H9 (cell line): ENCODE results near the gene RNASE8. TPM values are rescaled to one million over a fixed set of nuclear protein-coding genes. Genes with fewer than 3 reads are reported as not detected.

ENCODE experiments used
- DNase-seq: peaks from one replicate; pipeline ENCODE4 v3.0.0-alpha.2; 2017
- H2AFZ ChIP-seq: one replicate; pipeline ENCODE4 v1.6.1; 2013; ENCODE audit warnings: mild to moderate bottlenecking, low read length, control low read depth, moderate library complexity
- H2AK5ac ChIP-seq: 2 replicates; pipeline ENCODE4 v1.6.1; 2013; ENCODE audit warnings: low read length, control low read depth, mixed read lengths; ENCODE audit not compliant: insufficient read length
- H2BK120ac ChIP-seq: one replicate; pipeline ENCODE4 v1.6.1; 2013; ENCODE audit warnings: low read depth, mild to moderate bottlenecking, low read length, control low read depth, inconsistent platforms; ENCODE audit not compliant: poor library complexity, severe bottlenecking
- H2BK12ac ChIP-seq: 2 replicates; pipeline ENCODE4 v1.6.1; 2013; ENCODE audit warnings: low read length, control low read depth, mixed read lengths, low read depth; ENCODE audit not compliant: insufficient read length
- H2BK15ac ChIP-seq: 2 replicates; pipeline ENCODE4 v1.6.1; 2013; ENCODE audit warnings: low read depth, low read length, control low read depth
- H2BK20ac ChIP-seq: one replicate; pipeline ENCODE4 v1.6.1; 2013; ENCODE audit warnings: low read depth, mild to moderate bottlenecking, low read length, control low read depth, inconsistent platforms; ENCODE audit not compliant: poor library complexity, severe bottlenecking
- H2BK5ac ChIP-seq: 2 replicates; pipeline ENCODE4 v1.6.1; 2013; ENCODE audit warnings: low read length, control low read depth, mixed read lengths; ENCODE audit not compliant: insufficient read length
- H3K14ac ChIP-seq: 2 replicates; pipeline ENCODE4 v1.6.1; 2013; ENCODE audit warnings: low read length, control low read depth; ENCODE audit not compliant: insufficient read depth
- H3K18ac ChIP-seq: 2 replicates; pipeline ENCODE4 v1.6.1; 2013; ENCODE audit warnings: low read depth, mild to moderate bottlenecking, mixed read lengths, low read length, control low read depth; ENCODE audit not compliant: insufficient read length
- H3K23ac ChIP-seq: 2 replicates; pipeline ENCODE4 v1.6.1; 2013; ENCODE audit warnings: low read length, control low read depth, mixed read lengths, low read depth; ENCODE audit not compliant: insufficient read length
- H3K23me2 ChIP-seq: 2 replicates; pipeline ENCODE4 v1.6.1; 2013; ENCODE audit warnings: low read depth, mild to moderate bottlenecking, mixed read lengths, low read length, control low read depth; ENCODE audit not compliant: insufficient read length, poor library complexity, severe bottlenecking
- H3K27ac ChIP-seq: 2 replicates; pipeline ENCODE4 v1.5.1; 2013; ENCODE audit warnings: low read length, control low read depth, mixed read lengths, low read depth; ENCODE audit not compliant: insufficient read length
- H3K27me3 ChIP-seq: 2 replicates; pipeline ENCODE4 v1.6.1; 2013; ENCODE audit warnings: low read length, control low read depth, inconsistent platforms; ENCODE audit not compliant: insufficient read depth
- H3K4ac ChIP-seq: 2 replicates; pipeline ENCODE4 v1.6.1; 2013; ENCODE audit warnings: low read depth, mild to moderate bottlenecking, control low read depth, inconsistent platforms, low read length, moderate library complexity
- H3K4me1 ChIP-seq: 2 replicates; pipeline ENCODE4 v1.6.1; 2013; ENCODE audit warnings: low read length, control low read depth, inconsistent platforms; ENCODE audit not compliant: insufficient read depth
- H3K4me2 ChIP-seq: 2 replicates; pipeline ENCODE4 v1.6.1; 2013; ENCODE audit warnings: low read length, control low read depth, mixed read lengths; ENCODE audit not compliant: insufficient read length, insufficient read depth
- H3K56ac ChIP-seq: 2 replicates; pipeline ENCODE4 v1.6.1; 2013; ENCODE audit warnings: low read depth, mild to moderate bottlenecking, mixed read lengths, low read length, control low read depth; ENCODE audit not compliant: insufficient read length
- H3K79me1 ChIP-seq: 2 replicates; pipeline ENCODE4 v1.6.1; 2013; ENCODE audit warnings: low read depth, mild to moderate bottlenecking, moderate library complexity, low read length, control low read depth, inconsistent platforms; ENCODE audit not compliant: insufficient read depth, poor library complexity, severe bottlenecking
- H3K79me2 ChIP-seq: 2 replicates; pipeline ENCODE4 v1.6.1; 2013; ENCODE audit warnings: low read length, control low read depth, inconsistent platforms; ENCODE audit not compliant: insufficient read depth
- H3K9ac ChIP-seq: 2 replicates; pipeline ENCODE4 v1.6.1; 2013; ENCODE audit warnings: low read length, control low read depth, mixed read lengths; ENCODE audit not compliant: insufficient read length; ENCODE audit errors: extremely low read depth
- H3K9me3 ChIP-seq: one replicate; pipeline ENCODE4 v1.6.1; 2013; ENCODE audit warnings: low read depth, low read length, inconsistent platforms; ENCODE audit not compliant: control insufficient read depth
- H3T11ph ChIP-seq: one replicate; pipeline ENCODE4 v1.6.1; 2013; ENCODE audit warnings: mild to moderate bottlenecking, low read length, control low read depth, inconsistent platforms
- H4K20me1 ChIP-seq: one replicate; pipeline ENCODE4 v1.6.1; 2013; ENCODE audit not compliant: control insufficient read depth, insufficient read length, insufficient read depth
- H4K5ac ChIP-seq: 2 replicates; pipeline ENCODE4 v1.6.1; 2013; ENCODE audit warnings: low read depth, mild to moderate bottlenecking, mixed read lengths, low read length, control low read depth; ENCODE audit not compliant: insufficient read length
- H4K8ac ChIP-seq: replicated peaks from 2 replicates; pipeline ENCODE4 v1.6.1; 2013; ENCODE audit warnings: low read length, control low read depth, mixed read lengths, low read depth; ENCODE audit not compliant: insufficient read length
- H4K91ac ChIP-seq: 2 replicates; pipeline ENCODE4 v1.6.1; 2013; ENCODE audit warnings: low read depth, mild to moderate bottlenecking, moderate library complexity, mixed read lengths, low read length, control low read depth; ENCODE audit not compliant: insufficient read length
- H3K27ac Mint-ChIP-seq, 3 experiments: 2 replicates in 2 of 3; 3 replicates in 1 of 3; pipeline ENCODE4 v1.8.0; 2020 to 2021; ENCODE audit warnings: mixed read lengths in 3 of 3, mild to moderate bottlenecking in 1 of 3, moderate library complexity in 1 of 3
- H3K27me3 Mint-ChIP-seq: 2 replicates; pipeline ENCODE4 v1.8.0; 2021; ENCODE audit warnings: low read depth, mild to moderate bottlenecking, moderate library complexity, mixed read lengths
- H3K36me3 Mint-ChIP-seq, 3 experiments: 2 replicates in 2 of 3; 3 replicates in 1 of 3; pipeline ENCODE4 v1.8.0; 2020 to 2021; ENCODE audit warnings: low read depth in 3 of 3, mixed read lengths in 3 of 3; ENCODE audit not compliant: insufficient read depth in 1 of 3
- H3K4me1 Mint-ChIP-seq, 2 experiments: 2 replicates each; pipeline ENCODE4 v1.8.0; 2020; ENCODE audit warnings: mixed read lengths in 2 of 2
- H3K4me3 Mint-ChIP-seq, 2 experiments: 2 replicates in 1 of 2; 3 replicates in 1 of 2; pipeline ENCODE4 v1.8.0; 2020 to 2021; ENCODE audit warnings: mild to moderate bottlenecking in 2 of 2, mixed read lengths in 2 of 2, moderate library complexity in 1 of 2
- H3K9me3 Mint-ChIP-seq, 2 experiments: 2 replicates in 1 of 2; 3 replicates in 1 of 2; pipeline ENCODE4 v1.8.0; 2020; ENCODE audit warnings: mild to moderate bottlenecking in 2 of 2, mixed read lengths in 2 of 2, moderate library complexity in 1 of 2
- WGBS: extraction: QIAGEN DNeasy Blood & Tissue Kit; methylation state at CpG from one replicate; pipeline ENCODE4 v1.1.7; 2013; ENCODE audit warnings: missing lambda C conversion rate, low lambda C conversion rate, mixed read lengths; ENCODE audit not compliant: insufficient read length; ENCODE audit errors: extremely low coverage; 5-methylcytosine and 5-hydroxymethylcytosine counted together
- total RNA-seq: library from RNA; stranded (reverse); gene quantifications from 2 replicates; pipeline ENCODE4 v1.2.1, GENCODE V29; 2021
- TF ChIP-seq, protein P1 (sequence below): fragments of 200-600 bp; sonication (generic); conservative IDR thresholded peaks from 3 replicates; pipeline ENCODE4 v1.8.0; 2021; ENCODE audit warnings: antibody characterized with exemption, mild to moderate bottlenecking

Gene RNASE8
- total RNA-seq, 1 experiment from 2014 or later = not detected

DNA sequence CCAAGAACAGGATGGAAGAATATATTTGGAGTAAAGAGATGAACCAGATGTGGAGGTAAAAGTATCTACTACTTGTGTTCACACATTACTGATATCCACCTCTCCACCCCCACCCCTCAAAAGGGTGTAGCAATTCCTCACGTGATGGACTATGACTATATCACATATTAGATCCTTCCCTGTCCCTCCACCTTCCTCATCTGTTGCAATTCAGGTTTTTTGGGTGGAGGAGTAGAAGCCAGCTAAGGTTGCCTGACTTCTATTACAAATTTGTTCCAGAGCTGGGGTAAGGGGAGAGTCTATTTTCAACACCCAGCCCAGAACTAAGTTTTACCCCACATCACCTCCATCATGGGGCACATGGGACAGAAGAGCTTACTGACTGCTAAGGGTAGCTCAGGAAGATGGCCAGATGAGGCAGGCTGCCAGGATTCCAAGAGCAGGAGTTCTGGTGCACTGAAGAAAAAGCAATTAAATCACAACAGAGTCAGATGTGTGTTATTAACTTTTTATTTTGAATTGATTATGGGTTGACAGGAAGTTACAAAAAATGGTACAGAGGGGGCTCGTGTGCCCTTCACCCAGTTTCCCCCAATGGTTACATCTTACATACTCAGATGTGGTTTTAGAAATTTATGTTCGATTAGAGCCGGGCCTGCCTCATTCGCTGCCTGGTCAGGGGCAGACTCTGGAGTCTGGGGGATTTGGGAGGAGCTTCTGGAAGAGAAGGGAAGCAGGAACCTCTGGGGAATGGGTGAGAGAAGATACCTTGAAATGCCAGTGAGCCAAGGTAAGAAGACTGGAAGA is 25.1 kb upstream of the RNASE8 start:
- no peak overlapping the region for H2BK5ac ChIP-seq
- H3K4me1 Mint-ChIP-seq = no peaks in the 10 kb centered on the region
- no peak overlapping the region for H2BK15ac ChIP-seq
- H3K79me1 ChIP-seq = no peaks in the 10 kb centered on the region
- no peak overlapping the region for H2AK5ac ChIP-seq
- H2BK120ac ChIP-seq = no peak overlapping the region
- H3K9me3 Mint-ChIP-seq = no peaks in the 10 kb centered on the region
- no peak overlapping the region for H3K23ac ChIP-seq
- TF ChIP-seq, protein P1, sequence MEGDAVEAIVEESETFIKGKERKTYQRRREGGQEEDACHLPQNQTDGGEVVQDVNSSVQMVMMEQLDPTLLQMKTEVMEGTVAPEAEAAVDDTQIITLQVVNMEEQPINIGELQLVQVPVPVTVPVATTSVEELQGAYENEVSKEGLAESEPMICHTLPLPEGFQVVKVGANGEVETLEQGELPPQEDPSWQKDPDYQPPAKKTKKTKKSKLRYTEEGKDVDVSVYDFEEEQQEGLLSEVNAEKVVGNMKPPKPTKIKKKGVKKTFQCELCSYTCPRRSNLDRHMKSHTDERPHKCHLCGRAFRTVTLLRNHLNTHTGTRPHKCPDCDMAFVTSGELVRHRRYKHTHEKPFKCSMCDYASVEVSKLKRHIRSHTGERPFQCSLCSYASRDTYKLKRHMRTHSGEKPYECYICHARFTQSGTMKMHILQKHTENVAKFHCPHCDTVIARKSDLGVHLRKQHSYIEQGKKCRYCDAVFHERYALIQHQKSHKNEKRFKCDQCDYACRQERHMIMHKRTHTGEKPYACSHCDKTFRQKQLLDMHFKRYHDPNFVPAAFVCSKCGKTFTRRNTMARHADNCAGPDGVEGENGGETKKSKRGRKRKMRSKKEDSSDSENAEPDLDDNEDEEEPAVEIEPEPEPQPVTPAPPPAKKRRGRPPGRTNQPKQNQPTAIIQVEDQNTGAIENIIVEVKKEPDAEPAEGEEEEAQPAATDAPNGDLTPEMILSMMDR = no peak
- no peak overlapping the region for H3K9ac ChIP-seq
- no peaks in the 10 kb centered on the region for H3K79me2 ChIP-seq
- H3K4me1 ChIP-seq = no peaks in the 10 kb centered on the region
- no peaks in the 10 kb centered on the region for H3K36me3 Mint-ChIP-seq
- no peaks in the 10 kb centered on the region for H3K27me3 ChIP-seq
- H4K8ac ChIP-seq = no peak overlapping the region
- no peak overlapping the region; a peak in 1 of 7 replicates for H3K27ac Mint-ChIP-seq
- no peak overlapping the region for H2AFZ ChIP-seq
- no peak overlapping the region for H3K14ac ChIP-seq
- no peak overlapping the region for H3T11ph ChIP-seq
- H3K56ac ChIP-seq = no peak overlapping the region
- no peak for DNase-seq
- H4K20me1 ChIP-seq = no peaks in the 10 kb centered on the region
- no peak overlapping the region for H3K18ac ChIP-seq
- no peak overlapping the region for H4K5ac ChIP-seq
- peaks cover 48% of the 10 kb centered on the region for H3K27me3 Mint-ChIP-seq
- H2BK20ac ChIP-seq = no peak overlapping the region
- no peak overlapping the region for H3K4me2 ChIP-seq
- no peak overlapping the region for H3K27ac ChIP-seq
- no peaks in the 10 kb centered on the region for H3K23me2 ChIP-seq
- no peak overlapping the region for H3K4ac ChIP-seq
- no peak overlapping the region for H4K91ac ChIP-seq
- no peak overlapping the region for H3K4me3 Mint-ChIP-seq
- no CpG with 5 or more reads among the region's 5 CpGs for WGBS
- H3K9me3 ChIP-seq = no peaks in the 10 kb centered on the region
- H2BK12ac ChIP-seq = no peak overlapping the region
